Activated T-cell treated with anti-CD3 and anti-CD28 coated beads, Interleukin-2, amount 50 U/mL, for 24 hours (primary cell): ENCODE results near the gene SERPINA1.
A peak's percentile ranks its signal among the peaks of the same experiment; 100 is the strongest.

Experiments used
- DNase-seq: peaks from one replicate; pipeline ENCODE4 v3.0.0-alpha.2; 2020
- H3K27ac Mint-ChIP-seq: 2 replicates; pipeline ENCODE4 v1.8.0; 2020; ENCODE audit warnings: mild to moderate bottlenecking, mixed read lengths
- H3K27me3 Mint-ChIP-seq: 2 replicates; pipeline ENCODE4 v1.8.0; 2020; ENCODE audit warnings: mixed read lengths
- H3K36me3 Mint-ChIP-seq: 2 replicates; pipeline ENCODE4 v1.8.0; 2020; ENCODE audit warnings: low read depth, mixed read lengths
- H3K4me1 Mint-ChIP-seq: 2 replicates; pipeline ENCODE4 v1.8.0; 2020; ENCODE audit warnings: low read depth, mixed read lengths
- H3K4me3 Mint-ChIP-seq: 2 replicates; pipeline ENCODE4 v1.8.0; 2020; ENCODE audit warnings: mild to moderate bottlenecking, moderate library complexity, mixed read lengths
- H3K9me3 Mint-ChIP-seq: 2 replicates; pipeline ENCODE4 v1.8.0; 2020; ENCODE audit warnings: mixed read lengths

SERPINA1 gene

DNA sequence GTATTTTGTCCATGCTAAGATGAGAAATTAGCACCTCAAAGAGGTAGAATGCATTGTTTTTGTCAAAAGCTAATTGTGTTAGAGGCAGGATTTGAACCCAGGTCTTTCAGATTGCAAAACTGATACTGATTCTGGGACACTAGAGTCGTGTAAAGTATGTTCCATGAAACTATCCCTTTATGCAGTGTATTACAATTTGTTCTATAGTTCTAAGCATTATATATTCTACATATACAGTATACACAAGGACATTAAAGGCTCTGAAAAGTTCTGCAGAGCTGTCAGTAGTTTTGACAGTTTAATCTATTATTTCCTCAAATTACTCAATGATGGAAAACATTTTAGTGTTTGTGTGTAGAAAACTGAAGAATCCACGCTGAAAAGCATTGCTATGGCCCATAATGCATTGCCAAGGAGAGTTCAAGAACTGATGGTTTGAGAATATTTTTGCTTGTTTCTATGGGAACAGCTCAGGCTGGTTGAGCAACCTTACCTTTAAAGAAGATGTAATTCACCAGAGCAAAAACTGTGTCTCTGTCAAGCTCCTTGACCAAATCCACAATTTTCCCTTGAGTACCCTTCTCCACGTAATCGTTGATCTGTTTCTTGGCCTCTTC, 6.2 kb downstream of the SERPINA1 start:
- Mint-ChIP-seq H3K27me3 (peaks cover 2% of the 10 kb centered on the region), H3K36me3 (no peaks in the 10 kb centered on the region), H3K4me1 (no peaks in the 10 kb centered on the region), H3K27ac (no peak overlapping the region), H3K4me3 (no peak overlapping the region), H3K9me3 (no peaks in the 10 kb centered on the region)
- no peak for DNase-seq

- H3K9me3 Mint-ChIP-seq, result no peaks in the 10 kb centered on the region
- H3K36me3 Mint-ChIP-seq, result no peaks in the 10 kb centered on the region
- H3K4me1 Mint-ChIP-seq, result no peaks in the 10 kb centered on the region
- H3K27ac Mint-ChIP-seq, result no peak overlapping the region
- DNase-seq, result no peak
- no peak overlapping the region for H3K4me3 Mint-ChIP-seq
- peaks cover 7% of the 10 kb centered on the region for H3K27me3 Mint-ChIP-seq
These were observed 7.0 kb downstream of the SERPINA1 start for GRCh38 chr14:94381149-94382030.

DNA sequence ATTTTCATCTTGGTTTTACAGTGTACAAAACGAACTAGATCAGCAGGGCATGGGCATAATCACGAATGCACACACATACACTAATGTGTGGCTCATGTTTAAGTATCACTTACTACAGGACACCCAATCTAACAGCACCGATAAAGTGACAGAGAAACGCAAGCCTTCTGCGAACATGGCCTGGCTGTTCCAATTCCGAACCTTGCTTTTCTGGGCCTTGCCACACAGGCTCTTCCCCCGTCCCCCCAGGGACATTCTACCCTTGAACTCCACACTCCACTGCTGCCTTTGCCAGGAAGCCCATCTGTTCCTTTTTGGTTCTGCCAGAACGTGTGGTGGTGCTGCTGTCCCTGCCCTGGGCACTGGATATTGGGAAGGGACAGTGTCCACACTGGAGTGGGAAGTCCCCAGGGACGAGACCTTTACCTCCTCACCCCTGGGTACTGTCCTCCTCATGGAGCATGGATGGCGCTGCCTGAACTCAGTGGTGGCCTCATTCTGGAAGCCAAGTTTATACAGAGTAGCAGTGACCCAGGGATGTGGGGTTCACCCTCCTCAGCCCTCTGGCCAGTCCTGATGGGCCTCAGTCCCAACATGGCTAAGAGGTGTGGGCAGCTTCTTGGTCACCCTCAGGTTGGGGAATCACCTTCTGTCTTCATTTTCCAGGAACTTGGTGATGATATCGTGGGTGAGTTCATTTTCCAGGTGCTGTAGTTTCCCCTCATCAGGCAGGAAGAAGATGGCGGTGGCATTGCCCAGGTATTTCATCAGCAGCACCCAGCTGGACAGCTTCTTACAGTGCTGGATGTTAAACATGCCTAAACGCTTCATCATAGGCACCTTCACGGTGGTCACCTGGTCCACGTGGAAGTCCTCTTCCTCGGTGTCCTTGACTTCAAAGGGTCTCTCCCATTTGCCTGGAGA, 7.9 kb downstream of the SERPINA1 start:
- no peaks in the 10 kb centered on the region for H3K9me3 Mint-ChIP-seq
- DNase-seq, result no peak
- no peak overlapping the region for H3K27ac Mint-ChIP-seq
- H3K36me3 Mint-ChIP-seq, result no peaks in the 10 kb centered on the region
- peaks cover 7% of the 10 kb centered on the region for H3K27me3 Mint-ChIP-seq
- no peak overlapping the region for H3K4me3 Mint-ChIP-seq
- H3K4me1 Mint-ChIP-seq, result no peaks in the 10 kb centered on the region

DNA sequence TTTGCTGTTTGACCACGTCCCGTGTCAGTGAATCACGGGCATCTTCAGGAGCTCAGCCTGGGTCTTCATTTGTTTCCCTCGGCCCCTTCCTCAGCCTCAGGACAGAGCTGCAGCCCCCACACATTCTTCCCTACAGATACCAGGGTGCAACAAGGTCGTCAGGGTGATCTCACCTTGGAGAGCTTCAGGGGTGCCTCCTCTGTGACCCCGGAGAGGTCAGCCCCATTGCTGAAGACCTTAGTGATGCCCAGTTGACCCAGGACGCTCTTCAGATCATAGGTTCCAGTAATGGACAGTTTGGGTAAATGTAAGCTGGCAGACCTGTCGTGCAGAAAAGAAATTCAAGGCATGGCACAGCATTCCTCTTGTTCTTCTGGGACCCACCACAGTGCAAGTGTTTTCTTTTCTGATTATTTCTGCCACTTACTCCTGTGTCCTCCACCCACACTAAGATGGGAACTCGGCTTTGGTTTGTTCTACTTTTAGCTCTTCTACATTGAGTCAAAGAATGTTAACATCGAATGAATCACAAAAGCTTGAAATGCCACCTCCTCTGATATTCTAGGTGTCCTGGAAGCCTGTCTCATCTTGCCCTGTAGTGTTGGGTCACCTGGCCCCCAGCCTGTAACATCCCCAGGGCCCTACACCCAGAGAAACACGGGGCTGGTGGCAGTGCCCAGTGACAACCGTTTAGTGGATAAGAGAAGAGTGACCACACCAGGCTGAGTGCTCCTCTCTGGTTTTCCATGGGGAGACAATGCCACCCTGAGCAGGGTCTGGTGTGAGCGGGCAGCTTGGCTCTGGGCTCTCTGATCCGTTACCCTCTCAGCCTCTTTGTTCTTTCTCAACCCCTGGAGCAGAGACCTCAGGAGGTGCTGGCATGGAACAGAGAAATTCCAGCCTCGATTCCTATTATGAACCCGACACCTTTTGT, 8.8 kb downstream of the SERPINA1 start:
- Mint-ChIP-seq H3K9me3 (no peaks in the 10 kb centered on the region), H3K27ac (no peak overlapping the region), H3K4me1 (no peaks in the 10 kb centered on the region), H3K4me3 (no peak overlapping the region), H3K36me3 (no peaks in the 10 kb centered on the region), H3K27me3 (peaks cover 7% of the 10 kb centered on the region)
- DNase-seq, result no peak

DNA sequence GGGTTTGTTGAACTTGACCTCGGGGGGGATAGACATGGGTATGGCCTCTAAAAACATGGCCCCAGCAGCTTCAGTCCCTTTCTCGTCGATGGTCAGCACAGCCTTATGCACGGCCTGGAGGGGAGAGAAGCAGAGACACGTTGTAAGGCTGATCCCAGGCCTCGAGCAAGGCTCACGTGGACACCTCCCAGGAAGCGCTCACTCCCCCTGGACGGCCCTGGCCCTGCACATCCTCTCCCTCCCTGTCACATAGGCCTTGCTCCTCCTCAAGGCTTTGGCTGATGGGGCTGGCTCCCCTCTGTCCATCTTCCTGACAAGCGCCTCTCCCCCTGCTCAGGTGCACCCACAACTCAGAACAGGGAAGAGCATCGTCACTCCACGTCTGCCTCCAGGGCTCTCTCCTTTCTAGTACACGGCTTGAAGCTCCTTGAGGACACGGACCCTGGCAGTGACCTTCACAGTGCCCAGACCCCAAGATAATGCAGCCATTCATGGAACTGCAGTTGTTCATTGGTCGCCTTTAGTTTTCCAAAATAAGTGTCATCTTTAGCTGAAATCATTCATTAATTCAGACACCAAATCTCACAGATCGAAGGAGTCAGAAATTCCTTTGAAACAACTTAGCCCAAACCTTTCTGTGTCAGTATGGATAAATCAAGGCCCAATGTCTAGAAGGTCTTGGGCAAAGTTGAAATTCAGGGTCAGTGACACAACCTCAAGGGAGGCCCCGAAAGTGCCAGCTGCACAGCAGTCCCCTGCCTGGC, 9.7 kb downstream of the SERPINA1 start:
- Mint-ChIP-seq H3K27ac (no peak overlapping the region), H3K36me3 (no peaks in the 10 kb centered on the region), H3K4me3 (no peak overlapping the region), H3K4me1 (no peaks in the 10 kb centered on the region), H3K27me3 (peaks cover 11% of the 10 kb centered on the region), H3K9me3 (no peaks in the 10 kb centered on the region)
- DNase-seq, result no peak

DNA sequence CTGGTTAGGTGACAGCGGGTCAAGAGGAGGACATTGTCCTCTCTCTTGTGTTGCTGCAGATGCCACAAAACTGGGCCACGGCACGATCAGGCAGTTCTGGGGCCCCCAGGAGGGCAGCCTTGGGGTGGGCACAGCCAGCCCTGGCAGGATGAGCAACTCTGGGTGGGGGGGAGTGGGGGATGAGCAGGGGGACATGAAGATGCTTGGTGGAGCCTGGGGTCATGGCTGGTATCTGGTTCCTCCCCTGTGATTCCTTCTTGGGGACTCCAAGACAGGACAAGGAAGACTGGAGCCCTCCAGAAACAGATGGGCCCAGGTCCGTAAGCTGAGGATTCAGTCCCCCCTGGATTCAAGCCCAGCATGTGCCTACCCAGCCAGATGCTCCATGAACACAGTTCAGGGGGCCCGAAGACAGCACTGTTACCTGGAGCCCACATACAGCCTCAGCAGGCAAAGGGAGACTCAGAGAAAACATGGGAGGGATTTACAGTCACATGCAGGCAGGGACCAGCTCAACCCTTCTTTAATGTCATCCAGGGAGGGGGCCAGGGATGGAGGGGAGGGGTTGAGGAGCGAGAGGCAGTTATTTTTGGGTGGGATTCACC, 10.4 kb downstream of the SERPINA1 start:
- no peak overlapping the region for H3K4me3 Mint-ChIP-seq
- no peaks in the 10 kb centered on the region for H3K4me1 Mint-ChIP-seq
- peaks cover 11% of the 10 kb centered on the region for H3K27me3 Mint-ChIP-seq
- H3K9me3 Mint-ChIP-seq, result no peaks in the 10 kb centered on the region
- H3K36me3 Mint-ChIP-seq, result no peaks in the 10 kb centered on the region
- no peak overlapping the region for H3K27ac Mint-ChIP-seq
- DNase-seq, result no peak

GRCh38 chr14:94376976-94377865, 11.2 kb downstream of the SERPINA1 start:
- Mint-ChIP-seq H3K36me3 (no peaks in the 10 kb centered on the region), H3K9me3 (no peaks in the 10 kb centered on the region), H3K27ac (peak overlapping the region; percentile 54), H3K4me3 (no peak overlapping the region), H3K27me3 (peaks cover 11% of the 10 kb centered on the region), H3K4me1 (no peaks in the 10 kb centered on the region)
- no peak for DNase-seq

DNA sequence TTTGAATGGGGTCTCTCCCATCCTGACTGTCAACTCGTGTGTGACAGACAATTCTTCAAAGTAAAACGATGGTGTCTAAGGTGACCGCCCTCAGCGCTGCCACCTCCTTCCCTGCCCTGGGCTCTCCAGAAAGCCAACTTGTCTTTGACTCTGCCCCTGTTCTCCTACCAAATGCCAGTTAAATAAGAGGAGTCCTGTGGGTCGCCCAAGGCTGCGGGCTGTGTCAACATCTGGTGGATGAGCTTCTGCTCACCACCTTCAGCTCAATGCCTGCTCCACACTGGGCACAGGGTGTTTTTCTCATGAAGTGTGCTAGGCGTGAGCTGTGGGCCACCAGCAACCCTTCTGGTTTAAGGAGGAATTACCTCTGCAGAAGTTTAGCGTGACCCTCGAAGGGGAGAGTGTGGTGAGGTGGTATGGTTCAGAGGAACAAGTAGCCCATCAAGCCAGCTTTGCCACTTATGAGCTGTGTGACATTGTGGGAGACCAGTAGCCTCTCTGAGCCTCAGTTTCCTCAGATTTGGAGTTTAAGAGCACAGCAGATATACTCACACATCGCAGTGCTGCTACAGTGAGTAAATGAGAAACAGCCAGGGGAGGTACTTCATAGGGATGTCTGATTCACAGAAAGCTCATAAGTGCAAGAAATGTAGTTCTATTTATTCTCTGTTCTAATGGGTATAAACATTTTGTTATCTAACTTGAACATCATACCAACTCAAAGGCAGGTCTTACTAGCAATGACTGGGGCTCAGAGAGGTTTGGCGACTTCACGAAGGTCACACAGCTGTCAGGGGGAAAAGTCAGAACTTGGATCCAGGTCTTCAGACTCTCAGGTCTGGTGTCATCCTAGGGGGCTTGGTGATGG, 12.1 kb downstream of the SERPINA1 start:
- DNase-seq, result no peak
- no peaks in the 10 kb centered on the region for H3K36me3 Mint-ChIP-seq
- H3K4me3 Mint-ChIP-seq, result no peak overlapping the region
- peaks cover 11% of the 10 kb centered on the region for H3K27me3 Mint-ChIP-seq
- no peaks in the 10 kb centered on the region for H3K4me1 Mint-ChIP-seq
- H3K9me3 Mint-ChIP-seq, result no peaks in the 10 kb centered on the region
- peak overlapping the region; percentile 54 for H3K27ac Mint-ChIP-seq

DNA sequence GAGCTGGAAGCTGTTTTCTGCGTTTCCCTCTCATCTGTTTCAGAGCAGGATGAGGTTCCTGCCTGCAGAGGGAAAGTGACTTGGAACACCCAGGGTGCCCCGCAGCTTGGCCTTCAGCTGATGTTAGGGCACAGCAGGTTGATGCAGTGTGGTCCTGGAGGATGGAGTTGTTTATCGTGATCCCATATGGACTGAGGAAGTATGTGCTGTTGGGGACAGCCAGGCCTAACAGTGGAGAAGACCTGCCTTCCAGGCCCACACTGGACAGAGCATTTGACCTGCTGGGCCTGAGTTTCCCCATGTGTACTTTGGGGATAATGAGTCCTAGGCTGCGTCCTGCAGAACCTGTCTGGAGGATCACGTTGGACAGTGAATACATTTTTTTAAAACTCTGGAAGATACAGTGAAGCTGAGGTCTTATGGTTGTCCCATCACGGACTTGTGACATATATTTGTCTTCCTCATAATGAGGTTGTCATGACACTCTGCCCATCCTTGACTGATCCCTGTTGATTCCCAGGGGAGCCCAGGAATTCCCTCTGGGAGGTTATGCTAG, 12.8 kb downstream of the SERPINA1 start:
- H3K4me1 Mint-ChIP-seq, result no peaks in the 10 kb centered on the region
- no peaks in the 10 kb centered on the region for H3K9me3 Mint-ChIP-seq
- no peaks in the 10 kb centered on the region for H3K36me3 Mint-ChIP-seq
- no peak for DNase-seq
- H3K27me3 Mint-ChIP-seq, result peaks cover 11% of the 10 kb centered on the region
- H3K4me3 Mint-ChIP-seq, result no peak overlapping the region
- H3K27ac Mint-ChIP-seq, result no peak overlapping the region

DNA sequence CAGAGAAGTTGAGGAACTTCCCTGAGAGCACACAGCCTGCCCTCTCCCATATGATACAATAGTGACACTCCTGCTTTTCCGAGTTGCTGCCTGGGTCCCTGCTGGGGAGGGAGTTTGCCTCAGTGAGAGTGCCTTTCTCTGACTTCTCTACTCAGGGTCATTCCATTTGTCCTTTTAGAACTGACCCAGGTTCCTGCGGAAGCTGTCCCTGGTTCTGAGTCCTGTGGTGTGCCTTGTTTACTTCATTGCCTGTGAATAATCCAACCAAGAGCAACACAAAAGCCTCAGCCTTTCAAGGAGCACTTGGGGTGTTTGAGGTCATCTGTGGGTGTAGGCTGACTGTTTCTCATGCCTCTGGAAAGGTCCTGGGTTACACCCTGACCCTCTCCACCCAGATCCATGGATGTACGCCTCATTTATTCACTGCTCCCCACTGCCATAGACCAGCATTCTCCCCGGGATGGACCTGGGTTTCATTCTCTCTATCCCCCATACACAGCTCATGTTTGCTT, 13.6 kb downstream of the SERPINA1 start:
- H3K27ac Mint-ChIP-seq, result no peak overlapping the region

DNA sequence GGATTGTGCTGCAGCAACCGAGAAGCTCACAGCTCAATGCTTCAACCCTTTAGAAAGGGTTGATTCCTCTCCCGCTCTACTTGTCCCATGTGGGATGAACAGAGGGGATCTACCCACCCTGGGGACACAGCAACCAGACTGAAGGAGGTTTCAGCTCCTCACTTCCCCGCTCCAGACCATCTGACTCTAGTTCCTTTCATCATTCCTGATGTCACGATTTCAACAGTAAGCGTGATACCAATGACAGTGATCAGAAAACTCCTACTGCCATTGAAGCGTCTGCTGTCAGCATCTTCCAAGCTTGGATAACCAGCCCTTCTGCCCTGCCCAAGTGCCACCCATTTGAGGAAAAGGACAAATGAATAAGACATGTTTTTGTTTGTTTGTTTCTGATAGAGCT, 14.3 kb downstream of the SERPINA1 start:
- Mint-ChIP-seq H3K27me3 (peaks cover 11% of the 10 kb centered on the region), H3K36me3 (no peaks in the 10 kb centered on the region), H3K9me3 (no peaks in the 10 kb centered on the region), H3K4me1 (no peaks in the 10 kb centered on the region), H3K27ac (no peak overlapping the region), H3K4me3 (no peak overlapping the region)
- DNase-seq, result no peak

More for the DNA sequence above, 13.6 kb downstream of the SERPINA1 start:
- H3K9me3 Mint-ChIP-seq, result no peaks in the 10 kb centered on the region
- no peak overlapping the region for H3K4me3 Mint-ChIP-seq
- DNase-seq, result no peak
- H3K4me1 Mint-ChIP-seq, result no peaks in the 10 kb centered on the region
- H3K27me3 Mint-ChIP-seq, result peaks cover 11% of the 10 kb centered on the region
- no peaks in the 10 kb centered on the region for H3K36me3 Mint-ChIP-seq
